Pancreas (tissue), 10 donors: ENCODE measurements around the gene RASL10A. TPM values are rescaled to one million over a fixed set of nuclear protein-coding genes. Genes with fewer than 3 reads are reported as not detected.
A peak's percentile ranks its signal among the peaks of the same experiment; 100 is the strongest.

ENCODE experiments used
- ATAC-seq, 4 donors: fragments of 200-7000 bp; cut with Tn5 transposase; one replicate each; pipeline versions ENCODE4 v1.8.0 to v1.9.1; 2020; ENCODE audit warnings: mild to moderate bottlenecking in 4 of 4, moderate library complexity in 4 of 4
- DNase-seq, 6 donors: peaks; one replicate each; pipeline ENCODE4 v3.0.0-alpha.2; 2020
- FAIRE-seq: peaks from 2 replicates; lab custom pipeline; 2012; peaks lifted over from hg19 to GRCh38; lab: Jason Lieb, UNC
- H3K27ac ChIP-seq, 4 donors: fragments of 200-600 bp; sonication (generic); 1 replicate in 3 of 4; 2 replicates in 1 of 4; pipeline versions ENCODE4 v1.5.0 to v1.8.0; 2020
- H3K27me3 ChIP-seq, 4 donors: fragments of 200-600 bp; one replicate each; pipeline ENCODE4 v1.8.0; 2021
- H3K36me3 ChIP-seq, 3 donors: fragments of 200-600 bp; sonication (generic) in 1 of 3; one replicate each; pipeline versions ENCODE4 v1.5.0 to v1.8.0; 2020 to 2021
- H3K4me1 ChIP-seq, 3 donors: fragments of 200-600 bp; one replicate each; pipeline ENCODE4 v1.8.0; 2021
- H3K4me3 ChIP-seq, 4 donors: fragments of 200-600 bp; sonication (generic) in 2 of 4; one replicate each; pipeline versions ENCODE4 v1.5.0 to v1.8.0; 2020 to 2021
- H3K9me3 ChIP-seq, 4 donors: fragments of 200-600 bp; one replicate each; pipeline ENCODE4 v1.8.0; 2021
- CTCF ChIP-seq, 4 donors: fragments of 200-600 bp; sonication (generic) in 3 of 4; IDR thresholded peaks; one replicate each; pipeline versions ENCODE4 v1.5.0 to v1.8.0; 2021; ENCODE audit warnings: antibody characterized with exemption in 4 of 4
- WGBS, 2 donors: extraction: QIAGEN DNeasy Blood & Tissue Kit; methylation state at CpG; one replicate each; pipeline ENCODE4 v1.1.7; 2013; 5-methylcytosine and 5-hydroxymethylcytosine counted together
- intact Hi-C, 3 donors: fragments of 100-400 bp; cut with DNase I; formaldehyde crosslinking; loops; one replicate each; pipeline versions ENCODE4 v1.11.1 to v1.14.2; 2022
- polyA plus RNA-seq, 2 donors: library from polyadenylated mRNA; stranded (reverse); fragments of 200-250 nt; gene quantifications; one replicate each; pipeline ENCODE4 v1.2.3, GENCODE V29; 2013
- total RNA-seq, 6 donors: library from RNA; stranded (reverse); fragmentation: NEBNext Ultra II Directional in 4 of 6; extraction: Animal tissue kit (Norgen Biotek cat#: 25700) in 4 of 6; gene quantifications; one replicate each; pipeline versions ENCODE4 v1.2.1 to v1.2.4, GENCODE V29; 2021 to 2023
- donor health status: healthy with polysubstance abuse.
- donor health status: DM: no; HTN: no; CAD: no; lungs with moderate emphysema.
- donor health status: DM: no; HTN: no; CAD: no.
- donor health status: control.
- donor health status: control.
- donor health status: Bipolar disorder and iron deficiency.
- donor health status: DM: yes; HTN: yes; CAD: no.
- donor health status: DM: no; HTN: no; CAD: no.
- donor health status: DM: no; HTN: no; CAD: no.
- donor health status: DM: yes; HTN: yes; CAD: no.

Gene RASL10A
- total and polyA plus RNA-seq, 8 donors, result 0.24 to 4.4 (median 0.57) TPM

DNA sequence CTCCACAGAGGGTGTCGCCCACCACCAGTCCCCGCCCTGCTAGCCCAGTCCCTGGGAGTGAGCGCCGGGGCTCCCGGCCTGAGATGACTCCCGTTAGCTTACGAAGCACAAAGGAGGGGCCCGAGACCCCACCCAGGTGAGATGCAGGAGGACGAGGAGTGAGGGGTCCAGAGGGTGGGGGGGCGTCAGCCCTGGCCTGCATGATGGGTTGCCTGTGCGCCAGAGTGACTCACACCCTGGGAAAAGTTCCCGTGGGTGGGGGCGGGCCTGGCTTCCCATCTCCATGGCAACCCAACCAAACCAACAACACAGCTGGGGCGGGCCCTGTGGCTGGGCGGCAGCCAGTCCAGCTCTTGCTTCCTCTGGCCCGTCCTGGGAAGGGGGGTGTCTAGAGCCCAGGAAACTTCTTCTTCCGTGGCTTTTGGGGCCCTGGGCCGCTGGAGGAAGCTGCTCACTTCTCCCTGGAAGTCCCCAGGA, 4.6 kb downstream of the RASL10A start:
- H3K4me3 ChIP-seq, result no peak overlapping the region
- no peaks in the 10 kb centered on the region for H3K9me3 ChIP-seq
- peak; percentile 94 to 99 (median 97) for DNase-seq
- FAIRE-seq, result no peak
- no peak for TF ChIP-seq CTCF (IDR thresholded peaks at IDR 0.05)
- ATAC-seq, result peak; percentile 59 to 82 (median 72)
- H3K4me1 ChIP-seq, result peaks cover 0 to 42% (median 20%) of the 10 kb centered on the region in 3 donors
- intact Hi-C loops, result no loop called here
- peaks cover 0 to 9% (median 3%) of the 10 kb centered on the region in 4 donors for H3K27me3 ChIP-seq
- H3K36me3 ChIP-seq, result no peaks in the 10 kb centered on the region
- WGBS, 2 donors, result 20 to 27% methylated on average over 15 to 18 of the region's 18 CpGs
- peak overlapping the region in 1 of 4 donors; percentile 54 for H3K27ac ChIP-seq

GRCh38 chr22:29310065-29310862, 5.2 kb downstream of the RASL10A start:
- WGBS, 2 donors, result 66 to 68% methylated on average over 23 to 28 of the region's 28 CpGs
- intact Hi-C loops, result no loop called here
- peaks cover 0 to 42% (median 20%) of the 10 kb centered on the region in 3 donors for H3K4me1 ChIP-seq
- DNase-seq (peak in 3 of 6 donors; percentile 48 to 72 (median 52)), ATAC-seq (peak; percentile 0 to 3 (median 2)), FAIRE-seq (no peak)
- no peaks in the 10 kb centered on the region for H3K36me3 ChIP-seq
- no peaks in the 10 kb centered on the region for H3K9me3 ChIP-seq
- no peak overlapping the region for H3K4me3 ChIP-seq
- H3K27ac ChIP-seq, result peak overlapping the region in 1 of 4 donors; percentile 54
- no peak for TF ChIP-seq CTCF (IDR thresholded peaks at IDR 0.05)
- peaks cover 0 to 6% (median 1%) of the 10 kb centered on the region in 4 donors for H3K27me3 ChIP-seq

DNA sequence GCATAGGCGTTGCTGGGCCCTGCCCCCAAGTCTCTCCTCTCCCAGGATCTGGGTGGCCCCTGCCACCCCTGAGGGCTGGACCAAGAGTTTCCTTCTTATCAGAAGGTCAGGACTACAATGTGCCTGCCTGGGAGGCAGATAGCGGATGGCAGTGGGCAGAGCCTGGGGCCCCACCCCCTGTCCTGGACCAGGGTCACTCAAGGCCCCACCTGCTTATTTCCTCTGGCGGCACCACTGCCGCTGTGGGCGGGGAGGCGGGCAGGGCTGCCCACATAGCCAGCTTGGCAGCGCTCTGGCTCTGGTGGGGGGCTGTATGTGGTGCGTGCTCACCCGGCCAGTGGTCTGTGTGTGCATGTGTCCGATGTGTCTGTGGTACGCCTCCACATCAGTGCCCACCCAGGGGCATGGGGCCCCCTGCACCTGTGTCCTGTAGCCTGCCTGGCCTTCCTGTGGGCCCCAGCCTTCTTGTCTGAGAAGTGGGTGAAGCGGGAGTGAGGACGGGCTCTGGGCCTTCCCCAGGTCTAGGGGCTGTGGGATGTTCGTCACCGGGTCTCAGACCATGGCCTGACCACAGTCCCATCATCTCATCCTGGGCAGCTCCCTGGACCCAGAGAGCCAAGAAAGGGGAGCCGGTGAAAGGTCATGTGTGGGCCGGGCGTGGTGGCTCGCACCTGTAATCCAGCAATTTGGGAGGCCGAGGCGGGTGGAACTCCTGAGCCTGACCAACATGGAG, 6.0 kb downstream of the RASL10A start:
- Histone ChIP-seq H3K36me3 (no peaks in the 10 kb centered on the region), H3K27me3 (peaks cover 0 to 6% (median 1%) of the 10 kb centered on the region in 4 donors), H3K27ac (peak overlapping the region in 1 of 4 donors; percentile 27), H3K4me1 (peaks cover 0 to 35% (median 20%) of the 10 kb centered on the region in 3 donors), H3K9me3 (no peaks in the 10 kb centered on the region), H3K4me3 (no peak overlapping the region)
- intact Hi-C loops, result no loop called here
- 76 to 77% methylated on average over 21 of the region's 21 CpGs for WGBS, 2 donors
- TF ChIP-seq CTCF (IDR thresholded peaks at IDR 0.05), result no peak
- FAIRE-seq (no peak), DNase-seq (peak; percentile 47 to 83 (median 68)), ATAC-seq (peak in 1 of 4 donors; percentile 33)

GRCh38 chr22:29308791-29309262, 6.7 kb downstream of the RASL10A start:
- H3K9me3 ChIP-seq, result no peaks in the 10 kb centered on the region

More at GRCh38 chr22:29308791-29309262, 6.7 kb downstream of the RASL10A start:
- peak in 1 of 6 donors; percentile 60 for DNase-seq
- Histone ChIP-seq H3K4me1 (peaks cover 0 to 29% (median 20%) of the 10 kb centered on the region in 3 donors), H3K4me3 (no peak overlapping the region), H3K27me3 (peaks cover 0 to 3% (median 0%) of the 10 kb centered on the region in 4 donors), H3K36me3 (no peaks in the 10 kb centered on the region), H3K27ac (peak overlapping the region in 1 of 4 donors; percentile 27)
- no peak for ATAC-seq
- no peak for TF ChIP-seq CTCF (IDR thresholded peaks at IDR 0.05)
- FAIRE-seq, result no peak
- WGBS, 2 donors, result 71 to 79% methylated on average over 13 of the region's 13 CpGs
- intact Hi-C loops, result no loop called here
